ENCODE measurements around the gene DAND5. TPM values are rescaled to one million over a fixed set of nuclear protein-coding genes. Genes with fewer than 3 reads are reported as not detected.

The DAND5 gene
- total and polyA plus RNA-seq, 2 of the 13 experiments (the other 11 are each of a cell fraction or from before 2014, with no cell fraction given), result 0.04 TPM; not detected in 1

DNA sequence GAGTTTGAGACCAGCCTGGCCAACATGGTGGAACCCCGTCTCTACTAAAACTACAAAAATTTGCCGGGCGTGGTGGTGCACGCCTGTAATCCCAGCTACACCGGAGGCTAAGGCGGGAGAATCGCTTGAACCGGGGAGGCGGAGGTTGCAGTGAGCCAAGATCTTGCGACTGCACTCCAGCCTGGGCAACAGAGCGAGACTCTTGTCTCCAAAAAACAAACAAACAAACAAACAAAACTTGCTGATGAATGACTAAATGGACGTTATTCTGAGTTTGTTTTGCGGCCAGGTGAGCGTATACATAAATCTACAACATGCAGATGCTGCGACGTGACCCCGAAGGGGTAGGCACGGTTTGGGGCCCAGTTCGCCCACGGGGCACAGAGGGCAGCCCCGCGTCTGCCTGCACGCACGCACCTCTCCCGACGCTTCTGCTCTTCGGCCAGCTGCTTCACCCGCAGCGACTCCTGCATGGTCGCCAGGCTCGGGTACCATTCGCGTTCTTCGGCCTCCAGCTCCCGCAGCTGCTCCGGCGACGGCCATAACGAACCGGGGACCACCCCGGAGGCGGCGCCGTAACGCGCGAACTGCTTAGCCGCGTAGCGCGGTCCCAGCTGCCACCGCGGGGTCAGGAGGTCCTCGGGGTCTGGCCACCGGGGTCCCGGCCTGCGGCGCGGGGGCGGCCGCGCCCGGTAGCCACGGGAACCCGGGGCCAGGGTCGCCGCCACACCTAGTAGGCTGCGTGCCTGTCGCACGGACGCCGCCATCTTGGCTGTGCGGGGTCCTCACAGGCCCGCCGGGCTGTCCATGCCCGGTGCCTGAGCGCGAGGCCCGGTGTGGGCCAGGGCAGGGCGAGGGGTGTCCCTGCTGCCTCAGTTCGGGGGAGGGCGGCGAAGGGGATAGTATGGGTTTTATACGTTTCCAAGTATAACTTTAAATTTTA, 12.7 kb upstream of the DAND5 start, which contains the start of gene GADD45GIP1 (continued):
- no peak for TF ChIP-seq ARNT (IDR thresholded peaks at IDR 0.05)
- TF ChIP-seq, protein P1, sequence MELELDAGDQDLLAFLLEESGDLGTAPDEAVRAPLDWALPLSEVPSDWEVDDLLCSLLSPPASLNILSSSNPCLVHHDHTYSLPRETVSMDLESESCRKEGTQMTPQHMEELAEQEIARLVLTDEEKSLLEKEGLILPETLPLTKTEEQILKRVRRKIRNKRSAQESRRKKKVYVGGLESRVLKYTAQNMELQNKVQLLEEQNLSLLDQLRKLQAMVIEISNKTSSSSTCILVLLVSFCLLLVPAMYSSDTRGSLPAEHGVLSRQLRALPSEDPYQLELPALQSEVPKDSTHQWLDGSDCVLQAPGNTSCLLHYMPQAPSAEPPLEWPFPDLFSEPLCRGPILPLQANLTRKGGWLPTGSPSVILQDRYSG (CRISPR knock-in tag; IDR thresholded peaks at IDR 0.05), result no peak
- no peak for TF ChIP-seq FOXA1 (IDR thresholded peaks at IDR 0.05)
- no peak for TF ChIP-seq FOXA1 (CRISPR knock-in tag; IDR thresholded peaks at IDR 0.05)
- 0 out of 2 replicates have a peak, but pooled peaks have one; percentile 40 for TF ChIP-seq ZNF850 (CRISPR knock-in tag; conservative IDR thresholded peaks at IDR 0.05)
- TF ChIP-seq CREB1 (IDR thresholded peaks at IDR 0.05), result no peak
- TF ChIP-seq CREB1 (CRISPR knock-in tag; IDR thresholded peaks at IDR 0.05), result no peak
- TF ChIP-seq ZMYM2 (CRISPR knock-in tag; IDR thresholded peaks at IDR 0.05), result no peak
- no peak; the same call in 1 of the 2 replicates for TF ChIP-seq SALL2 (CRISPR knock-in tag; IDR thresholded peaks at IDR 0.05)
- no peak for TF ChIP-seq NONO (IDR thresholded peaks at IDR 0.05)
- peak; percentile 72 for TF ChIP-seq NONO (CRISPR knock-in tag; conservative IDR thresholded peaks at IDR 0.05)
- TF ChIP-seq KLF12 (CRISPR knock-in tag; IDR thresholded peaks at IDR 0.05; ENCODE audit: borderline replicate concordance), result no peak; the same call in 1 of the 2 replicates
- TF ChIP-seq NR2F1 (CRISPR knock-in tag; IDR thresholded peaks at IDR 0.05), result no peak
- TF ChIP-seq YY1 (IDR thresholded peaks at IDR 0.05; ENCODE audit: insufficient read depth, insufficient replicate concordance, low read depth, low read length), result peak; percentile 99
- no peak for TF ChIP-seq WIZ (CRISPR knock-in tag; IDR thresholded peaks at IDR 0.05)
- TF ChIP-seq ZNF468 (CRISPR knock-in tag; IDR thresholded peaks at IDR 0.05), result no peak
- TF ChIP-seq, protein P2, sequence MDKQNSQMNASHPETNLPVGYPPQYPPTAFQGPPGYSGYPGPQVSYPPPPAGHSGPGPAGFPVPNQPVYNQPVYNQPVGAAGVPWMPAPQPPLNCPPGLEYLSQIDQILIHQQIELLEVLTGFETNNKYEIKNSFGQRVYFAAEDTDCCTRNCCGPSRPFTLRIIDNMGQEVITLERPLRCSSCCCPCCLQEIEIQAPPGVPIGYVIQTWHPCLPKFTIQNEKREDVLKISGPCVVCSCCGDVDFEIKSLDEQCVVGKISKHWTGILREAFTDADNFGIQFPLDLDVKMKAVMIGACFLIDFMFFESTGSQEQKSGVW (CRISPR knock-in tag; IDR thresholded peaks at IDR 0.05; ENCODE audit: borderline replicate concordance), result no peak
- 0 out of 2 replicates have a peak, but pooled peaks have one; percentile 19 for TF ChIP-seq MIXL1 (CRISPR knock-in tag; IDR thresholded peaks at IDR 0.05)
- TF ChIP-seq KAT8 (CRISPR knock-in tag; IDR thresholded peaks at IDR 0.05), result peak; percentile 72; the same call in 1 of the 2 replicates
- peak; percentile 96; the same call in 1 of the 2 replicates for TF ChIP-seq BRD4 (CRISPR knock-in tag; IDR thresholded peaks at IDR 0.05)
- TF ChIP-seq, protein P3, sequence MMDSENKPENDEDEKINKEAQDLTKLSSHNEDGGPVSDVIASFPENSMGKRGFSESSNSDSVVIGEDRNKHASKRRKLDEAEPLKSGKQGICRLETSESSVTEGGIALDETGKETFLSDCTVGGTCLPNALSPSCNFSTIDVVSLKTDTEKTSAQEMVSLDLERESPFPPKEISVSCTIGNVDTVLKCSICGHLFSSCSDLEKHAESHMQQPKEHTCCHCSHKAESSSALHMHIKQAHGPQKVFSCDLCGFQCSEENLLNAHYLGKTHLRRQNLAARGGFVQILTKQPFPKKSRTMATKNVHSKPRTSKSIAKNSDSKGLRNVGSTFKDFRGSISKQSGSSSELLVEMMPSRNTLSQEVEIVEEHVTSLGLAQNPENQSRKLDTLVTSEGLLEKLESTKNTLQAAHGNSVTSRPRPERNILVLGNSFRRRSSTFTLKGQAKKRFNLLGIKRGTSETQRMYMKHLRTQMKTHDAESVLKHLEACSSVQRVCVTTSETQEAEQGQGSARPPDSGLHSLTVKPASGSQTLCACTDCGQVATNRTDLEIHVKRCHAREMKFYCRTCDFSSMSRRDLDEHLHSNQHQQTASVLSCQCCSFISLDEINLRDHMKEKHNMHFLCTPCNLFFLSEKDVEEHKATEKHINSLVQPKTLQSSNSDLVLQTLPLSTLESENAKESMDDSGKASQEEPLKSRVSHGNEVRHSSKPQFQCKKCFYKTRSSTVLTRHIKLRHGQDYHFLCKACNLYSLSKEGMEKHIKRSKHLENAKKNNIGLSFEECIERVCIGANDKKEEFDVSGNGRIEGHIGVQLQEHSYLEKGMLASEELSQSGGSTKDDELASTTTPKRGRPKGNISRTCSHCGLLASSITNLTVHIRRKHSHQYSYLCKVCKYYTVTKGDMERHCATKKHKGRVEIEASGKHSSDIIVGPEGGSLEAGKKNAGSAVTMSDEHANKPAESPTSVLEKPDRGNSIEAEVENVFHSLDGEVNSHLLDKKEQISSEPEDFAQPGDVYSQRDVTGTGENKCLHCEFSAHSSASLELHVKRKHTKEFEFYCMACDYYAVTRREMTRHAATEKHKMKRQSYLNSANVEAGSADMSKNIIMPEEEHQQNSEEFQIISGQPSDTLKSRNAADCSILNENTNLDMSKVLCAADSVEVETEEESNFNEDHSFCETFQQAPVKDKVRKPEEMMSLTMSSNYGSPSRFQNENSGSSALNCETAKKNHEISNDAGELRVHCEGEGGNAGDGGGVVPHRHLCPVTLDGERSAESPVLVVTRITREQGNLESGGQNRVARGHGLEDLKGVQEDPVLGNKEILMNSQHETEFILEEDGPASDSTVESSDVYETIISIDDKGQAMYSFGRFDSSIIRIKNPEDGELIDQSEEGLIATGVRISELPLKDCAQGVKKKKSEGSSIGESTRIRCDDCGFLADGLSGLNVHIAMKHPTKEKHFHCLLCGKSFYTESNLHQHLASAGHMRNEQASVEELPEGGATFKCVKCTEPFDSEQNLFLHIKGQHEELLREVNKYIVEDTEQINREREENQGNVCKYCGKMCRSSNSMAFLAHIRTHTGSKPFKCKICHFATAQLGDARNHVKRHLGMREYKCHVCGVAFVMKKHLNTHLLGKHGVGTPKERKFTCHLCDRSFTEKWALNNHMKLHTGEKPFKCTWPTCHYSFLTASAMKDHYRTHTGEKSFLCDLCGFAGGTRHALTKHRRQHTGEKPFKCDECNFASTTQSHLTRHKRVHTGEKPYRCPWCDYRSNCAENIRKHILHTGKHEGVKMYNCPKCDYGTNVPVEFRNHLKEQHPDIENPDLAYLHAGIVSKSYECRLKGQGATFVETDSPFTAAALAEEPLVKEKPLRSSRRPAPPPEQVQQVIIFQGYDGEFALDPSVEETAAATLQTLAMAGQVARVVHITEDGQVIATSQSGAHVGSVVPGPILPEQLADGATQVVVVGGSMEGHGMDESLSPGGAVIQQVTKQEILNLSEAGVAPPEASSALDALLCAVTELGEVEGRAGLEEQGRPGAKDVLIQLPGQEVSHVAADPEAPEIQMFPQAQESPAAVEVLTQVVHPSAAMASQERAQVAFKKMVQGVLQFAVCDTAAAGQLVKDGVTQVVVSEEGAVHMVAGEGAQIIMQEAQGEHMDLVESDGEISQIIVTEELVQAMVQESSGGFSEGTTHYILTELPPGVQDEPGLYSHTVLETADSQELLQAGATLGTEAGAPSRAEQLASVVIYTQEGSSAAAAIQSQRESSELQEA (CRISPR knock-in tag; IDR thresholded peaks at IDR 0.05; ENCODE audit: not compliant biosample characterization), result peak; percentile 94

All from HepG2 (cell line).